BLaER1 treated with 17β-estradiol and CSF1 and Interleukin-3, amounts not matched to agents 10 nM and 100 nM (cell line): ENCODE measurements around the gene NBAS.

ENCODE experiments used
- H3K27ac ChIP-seq, 11 experiments: shearing (Covaris generic); formaldehyde crosslinking; 2 replicates each; pipeline ENCODE4 v1.8.1; 2022
- H3K27me3 ChIP-seq, 11 experiments: shearing (Covaris generic); formaldehyde crosslinking; 2 replicates each; pipeline ENCODE4 v1.8.1; 2022
- H3K36me3 ChIP-seq, 11 experiments: shearing (Covaris generic); formaldehyde crosslinking; 2 replicates each; pipeline ENCODE4 v1.8.1; 2022
- H3K4me1 ChIP-seq, 10 experiments: shearing (Covaris generic); formaldehyde crosslinking; 2 replicates each; pipeline ENCODE4 v1.8.1; 2022
- H3K4me2 ChIP-seq, 11 experiments: shearing (Covaris generic); formaldehyde crosslinking; 2 replicates each; pipeline ENCODE4 v1.8.1; 2022
- H3K4me3 ChIP-seq, 10 experiments: shearing (Covaris generic); formaldehyde crosslinking; 2 replicates each; pipeline ENCODE4 v1.8.1; 2022
- H3K9ac ChIP-seq, 11 experiments: shearing (Covaris generic); formaldehyde crosslinking; 2 replicates each; pipeline ENCODE4 v1.8.1; 2022
- H3K9me3 ChIP-seq, 11 experiments: shearing (Covaris generic); formaldehyde crosslinking; replicated peaks in 1 of 11; 2 replicates each; pipeline ENCODE4 v1.8.1; 2022
- H4K20me1 ChIP-seq, 11 experiments: shearing (Covaris generic); formaldehyde crosslinking; 2 replicates each; pipeline ENCODE4 v1.8.1; 2022
- Cebpa-rat ChIP-seq, 11 experiments: shearing (Covaris generic); IDR thresholded peaks; 2 replicates each; pipeline ENCODE4 v1.8.1; 2022

NBAS gene

GRCh38 chr2:15594291-15595256 lies 33.4 kb upstream of the NBAS start:
- H3K4me3 ChIP-seq, result no peak overlapping the region
- no peak overlapping the region for H3K27ac ChIP-seq
- H4K20me1 ChIP-seq, result peaks cover 5 to 46% (median 28%) of the 10 kb centered on the region in 11 experiments; a peak in 16 of 22 replicates
- 0 out of 22 replicates have a peak overlapping the region, but pooled peaks of 1 of the 11 experiments have one; percentile 13 for H3K9ac ChIP-seq
- peaks cover 46 to 56% (median 52%) of the 10 kb centered on the region in 11 experiments for H3K36me3 ChIP-seq
- H3K27me3 ChIP-seq, result no peaks in the 10 kb centered on the region
- 0 out of 22 replicates have a peak overlapping the region, but pooled peaks of 1 of the 11 experiments have one; percentile 7 for H3K4me2 ChIP-seq
- TF ChIP-seq Cebpa-rat (IDR thresholded peaks at IDR 0.05), result no peak
- H3K4me1 ChIP-seq, result peaks cover 18 to 26% (median 22%) of the 10 kb centered on the region in 10 experiments
- H3K9me3 ChIP-seq, result no peaks in the 10 kb centered on the region

GRCh38 chr2:15593327-15593705 lies 32.2 kb upstream of the NBAS start:
- H3K9me3 ChIP-seq, result no peaks in the 10 kb centered on the region
- H3K4me3 ChIP-seq, result peak overlapping the region in 6 of 10 experiments; percentile 91 to 97 (median 94); a peak in 7 of 20 replicates
- peaks cover 5 to 46% (median 28%) of the 10 kb centered on the region in 11 experiments; a peak in 16 of 22 replicates for H4K20me1 ChIP-seq
- TF ChIP-seq Cebpa-rat (IDR thresholded peaks at IDR 0.05), result no peak
- H3K27ac ChIP-seq, result no peak overlapping the region
- H3K4me2 ChIP-seq, result peak overlapping the region; percentile 75 to 94 (median 83)
- H3K36me3 ChIP-seq, result peaks cover 34 to 43% (median 40%) of the 10 kb centered on the region in 11 experiments
- H3K4me1 ChIP-seq, result peaks cover 18 to 26% (median 22%) of the 10 kb centered on the region in 10 experiments
- no peaks in the 10 kb centered on the region for H3K27me3 ChIP-seq
- peak overlapping the region in 6 of 11 experiments; percentile 3 to 98 (median 92); a peak in 7 of 22 replicates for H3K9ac ChIP-seq

DNA sequence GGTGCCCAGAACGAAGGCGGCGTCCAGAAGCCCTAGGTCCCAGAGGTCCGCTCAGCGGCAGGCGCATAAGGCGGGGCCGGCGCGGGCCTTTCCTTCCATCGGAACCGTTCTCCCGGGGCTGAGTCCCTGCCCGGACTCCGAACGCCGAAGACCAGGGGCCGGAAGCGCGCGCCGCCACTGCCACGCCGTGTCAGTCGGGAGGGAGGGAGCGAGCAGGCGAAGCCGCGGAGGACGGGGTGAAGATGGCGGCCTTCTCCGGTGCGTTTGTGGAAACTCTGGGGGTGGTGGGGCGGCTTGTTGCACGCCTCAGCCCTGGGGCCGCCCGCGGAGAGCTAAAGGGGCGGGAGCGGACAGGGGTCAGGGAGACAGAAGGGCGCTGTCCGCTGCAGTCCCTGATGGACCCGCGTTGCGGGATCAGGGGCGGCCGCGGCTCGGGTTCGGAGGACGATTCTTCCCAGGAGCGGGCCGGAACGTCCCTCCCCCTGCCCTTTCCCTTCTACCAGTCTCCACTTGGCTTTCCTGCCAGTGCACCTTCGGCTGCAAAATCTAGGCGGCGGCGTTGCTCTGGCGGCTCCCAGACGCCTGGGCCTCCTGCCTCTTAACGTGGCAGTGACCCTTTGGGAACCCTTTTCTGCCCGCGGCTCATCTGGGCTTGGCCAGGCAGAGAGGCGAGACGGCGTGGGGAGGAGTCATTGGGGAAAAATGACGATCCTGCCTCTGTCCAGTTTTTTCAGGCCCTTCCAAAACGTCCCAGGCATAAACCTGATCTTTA lies 30.7 kb upstream of the NBAS start, which contains the start of gene DDX1:
TSS of gene DDX1 (plus strand) at position 177 of the 772 bp plus-strand sequence. CDS start at position 243, 66 bp downstream.
- H3K4me3 ChIP-seq, result peak within 1 kb of the TSS; percentile 76 to 97 (median 93)
- H4K20me1 ChIP-seq, result peaks cover 5 to 39% (median 28%) of the 10 kb centered on the region in 11 experiments; a peak in 16 of 22 replicates
- no peaks in the 10 kb centered on the region for H3K27me3 ChIP-seq
- peak within 1 kb of the TSS; percentile 86 to 98 (median 94) for H3K9ac ChIP-seq
- no peak for TF ChIP-seq Cebpa-rat (IDR thresholded peaks at IDR 0.05)
- H3K36me3 ChIP-seq, result peaks cover 20 to 29% (median 26%) of the 10 kb centered on the region in 11 experiments
- H3K4me2 ChIP-seq, result peak within 1 kb of the TSS; percentile 75 to 94 (median 84)
- H3K4me1 ChIP-seq, result peaks cover 18 to 26% (median 22%) of the 10 kb centered on the region in 10 experiments
- peak within 1 kb of the TSS; percentile 81 to 96 (median 91) for H3K27ac ChIP-seq
- H3K9me3 ChIP-seq, result no peaks in the 10 kb centered on the region

GRCh38 chr2:15591373-15591691 lies 30.2 kb upstream of the NBAS start:
- no peak for TF ChIP-seq Cebpa-rat (IDR thresholded peaks at IDR 0.05)
- peak overlapping the region; percentile 86 to 98 (median 94) for H3K9ac ChIP-seq
- H4K20me1 ChIP-seq, result peaks cover 5 to 36% (median 28%) of the 10 kb centered on the region in 11 experiments; a peak in 16 of 22 replicates
- peak overlapping the region; percentile 81 to 96 (median 91) for H3K27ac ChIP-seq
- peaks cover 18 to 26% (median 22%) of the 10 kb centered on the region in 10 experiments for H3K4me1 ChIP-seq
- H3K4me2 ChIP-seq, result peak overlapping the region; percentile 72 to 94 (median 84)
- H3K4me3 ChIP-seq, result peak overlapping the region; percentile 76 to 97 (median 93)
- peaks cover 14 to 23% (median 21%) of the 10 kb centered on the region in 11 experiments for H3K36me3 ChIP-seq
- no peaks in the 10 kb centered on the region for H3K27me3 ChIP-seq
- H3K9me3 ChIP-seq, result no peaks in the 10 kb centered on the region

- H3K27ac ChIP-seq, result no peak overlapping the region
- peaks cover 0 to 11% (median 6%) of the 10 kb centered on the region in 11 experiments; a peak in 11 of 22 replicates for H4K20me1 ChIP-seq
- no peak overlapping the region for H3K4me2 ChIP-seq
- no peaks in the 10 kb centered on the region for H3K36me3 ChIP-seq
- no peaks in the 10 kb centered on the region for H3K27me3 ChIP-seq
- no peak for TF ChIP-seq Cebpa-rat (IDR thresholded peaks at IDR 0.05)
- H3K4me1 ChIP-seq, result peaks cover 14 to 17% (median 15%) of the 10 kb centered on the region in 10 experiments
- H3K4me3 ChIP-seq, result no peak overlapping the region
- H3K9ac ChIP-seq, result no peak overlapping the region
- no peaks in the 10 kb centered on the region for H3K9me3 ChIP-seq
These were observed 27.3 kb upstream of the NBAS start for GRCh38 chr2:15588329-15588919.

DNA sequence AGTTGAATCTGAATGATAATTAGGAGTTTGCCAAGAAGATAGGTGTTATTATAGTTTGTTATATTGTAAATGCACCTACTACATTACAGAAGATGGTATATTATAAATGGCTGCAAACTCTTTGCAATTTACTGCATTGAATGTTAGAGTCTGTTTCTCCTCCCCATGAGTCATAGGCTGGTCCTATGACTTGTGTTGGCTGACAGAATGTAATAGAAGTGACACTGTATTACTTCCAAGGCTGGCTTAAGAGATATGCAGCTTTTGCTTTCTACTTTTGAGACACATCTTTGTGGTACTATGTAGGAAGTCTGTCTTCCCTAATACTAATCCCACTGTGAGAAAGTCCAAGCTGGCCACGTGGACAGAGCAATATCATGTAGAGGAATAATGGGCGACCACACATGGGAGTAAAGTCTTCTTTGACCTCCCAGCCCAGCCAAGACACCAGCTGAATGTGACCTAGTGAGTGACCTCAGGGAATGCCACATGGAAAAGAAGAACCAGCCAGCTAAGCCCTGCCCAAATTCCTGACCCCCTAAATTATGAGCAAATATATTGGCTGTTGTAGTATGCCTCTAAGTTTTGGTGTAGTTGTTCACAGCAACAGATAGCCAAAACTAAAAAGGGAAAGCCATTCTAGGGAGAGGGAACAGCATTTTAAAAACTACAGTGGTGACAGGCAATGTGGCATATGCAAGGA lies 23.8 kb upstream of the NBAS start:
- H3K4me1 ChIP-seq, result peaks cover 0 to 8% (median 0%) of the 10 kb centered on the region in 10 experiments; a peak in 5 of 20 replicates
- no peaks in the 10 kb centered on the region for H3K36me3 ChIP-seq
- no peaks in the 10 kb centered on the region for H3K9me3 ChIP-seq
- no peak overlapping the region for H3K9ac ChIP-seq
- H3K4me3 ChIP-seq, result no peak overlapping the region
- H3K27me3 ChIP-seq, result no peaks in the 10 kb centered on the region
- H3K27ac ChIP-seq, result no peak overlapping the region
- TF ChIP-seq Cebpa-rat (IDR thresholded peaks at IDR 0.05), result no peak
- no peak overlapping the region for H3K4me2 ChIP-seq
- no peaks in the 10 kb centered on the region for H4K20me1 ChIP-seq

DNA sequence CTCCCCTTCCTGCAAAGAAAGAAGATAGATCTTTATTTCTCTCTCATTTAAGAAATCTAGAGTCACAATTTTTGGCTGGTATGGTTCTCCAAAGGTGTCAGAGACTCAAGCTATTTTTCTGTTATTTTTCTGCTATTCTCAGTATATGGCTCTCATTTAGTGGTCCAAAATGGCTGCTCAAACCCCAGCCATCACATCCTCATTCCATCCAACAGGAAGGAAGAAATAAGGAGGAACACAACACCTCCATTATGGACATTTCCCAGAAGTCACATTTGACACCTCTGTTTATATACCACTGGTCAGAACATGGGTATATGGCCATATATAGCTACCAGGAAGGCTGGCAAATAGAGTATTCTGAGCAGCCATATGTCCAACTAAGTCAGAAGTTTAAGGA lies 23.2 kb upstream of the NBAS start:
- H4K20me1 ChIP-seq, result no peaks in the 10 kb centered on the region
- no peaks in the 10 kb centered on the region for H3K36me3 ChIP-seq
- no peaks in the 10 kb centered on the region for H3K27me3 ChIP-seq
- no peak for TF ChIP-seq Cebpa-rat (IDR thresholded peaks at IDR 0.05)
- H3K4me1 ChIP-seq, result peaks cover 0 to 8% (median 0%) of the 10 kb centered on the region in 10 experiments; a peak in 5 of 20 replicates
- no peak overlapping the region for H3K9ac ChIP-seq
- no peak overlapping the region for H3K4me3 ChIP-seq
- no peak overlapping the region for H3K27ac ChIP-seq
- H3K9me3 ChIP-seq, result no peaks in the 10 kb centered on the region
- no peak overlapping the region for H3K4me2 ChIP-seq

GRCh38 chr2:15583826-15584225 lies 22.7 kb upstream of the NBAS start:
- TF ChIP-seq Cebpa-rat (IDR thresholded peaks at IDR 0.05), result no peak
- Histone ChIP-seq H3K27ac (no peak overlapping the region), H3K36me3 (no peaks in the 10 kb centered on the region), H3K9ac (no peak overlapping the region), H3K27me3 (no peaks in the 10 kb centered on the region), H3K4me2 (no peak overlapping the region), H3K4me3 (no peak overlapping the region), H3K4me1 (peaks cover 0 to 8% (median 0%) of the 10 kb centered on the region in 10 experiments; a peak in 5 of 20 replicates), H4K20me1 (no peaks in the 10 kb centered on the region), H3K9me3 (no peaks in the 10 kb centered on the region)
